T-helper 1 cell treated with Interleukin-12 subunit alpha and Interleukin-12 subunit beta and Interleukin-4 antibody, amounts not matched to agents 30 μg/mL and 1 μg/mL, for 36 hours (primary cell): ENCODE data around the gene CFAP20DC.
"Not testable (repeated sequence)": the region's sequence is repeated elsewhere in the genome, so short reads cannot be mapped to it uniquely, and the experiment has no call there.

ENCODE experiments used
- H3K27ac Mint-ChIP-seq: one replicate; pipeline ENCODE4 v1.8.0; 2021; ENCODE audit warnings: mild to moderate bottlenecking, mixed read lengths
- H3K27me3 Mint-ChIP-seq: one replicate; pipeline ENCODE4 v1.8.0; 2021; ENCODE audit warnings: low read depth, mixed read lengths
- H3K36me3 Mint-ChIP-seq: one replicate; pipeline ENCODE4 v1.8.0; 2021; ENCODE audit warnings: low read depth, mixed read lengths
- H3K4me1 Mint-ChIP-seq: one replicate; pipeline ENCODE4 v1.8.0; 2021; ENCODE audit warnings: low read depth, mixed read lengths
- H3K4me3 Mint-ChIP-seq: one replicate; pipeline ENCODE4 v1.8.0; 2021; ENCODE audit warnings: mild to moderate bottlenecking, moderate library complexity, mixed read lengths
- H3K9me3 Mint-ChIP-seq: one replicate; pipeline ENCODE4 v1.8.0; 2021; ENCODE audit warnings: mixed read lengths

Gene CFAP20DC

DNA sequence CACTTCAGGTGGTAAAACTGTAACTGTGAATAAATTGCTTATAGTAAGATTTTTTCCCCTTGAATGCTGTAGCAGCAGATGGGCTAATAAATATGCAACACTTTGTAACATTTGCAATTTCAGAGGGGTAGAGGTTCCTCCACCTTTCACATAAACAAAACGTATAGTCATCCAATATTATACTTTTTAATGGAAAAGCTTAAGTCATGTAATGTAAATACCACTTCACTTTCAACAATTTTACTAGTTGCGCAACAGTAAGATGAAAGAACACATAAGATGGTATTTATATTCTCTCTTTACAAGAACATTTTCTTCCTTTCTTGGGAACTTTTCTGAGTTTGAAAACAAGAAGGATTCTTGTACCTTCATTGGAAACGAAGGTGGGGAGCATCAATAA, 326.7 kb downstream of the CFAP20DC start:
- H3K27me3 Mint-ChIP-seq = no peaks in the 10 kb centered on the region
- no peak overlapping the region for H3K27ac Mint-ChIP-seq
- H3K9me3 Mint-ChIP-seq = no peaks in the 10 kb centered on the region
- H3K4me1 Mint-ChIP-seq = no peaks in the 10 kb centered on the region
- no peaks in the 10 kb centered on the region for H3K36me3 Mint-ChIP-seq
- no peak overlapping the region for H3K4me3 Mint-ChIP-seq

DNA sequence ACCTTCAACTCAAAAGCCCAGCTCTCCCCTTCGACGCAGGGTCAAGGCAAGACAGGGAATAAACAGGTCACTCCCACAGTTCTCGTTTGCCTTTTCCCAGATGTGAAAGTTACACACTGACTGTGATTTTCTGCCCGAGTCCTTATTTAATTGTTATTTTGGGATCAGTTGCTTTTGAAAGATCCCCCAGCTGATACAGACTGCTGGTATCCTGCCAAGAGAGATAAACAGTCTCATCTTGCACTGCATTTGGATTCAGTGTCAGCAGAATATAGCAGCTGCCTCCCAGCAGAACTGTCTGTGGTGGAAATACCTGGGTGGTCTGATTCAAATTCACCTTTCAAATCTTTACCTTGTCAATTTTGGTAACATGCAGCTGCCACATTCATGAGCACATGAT, 327.3 kb downstream of the CFAP20DC start:
- Mint-ChIP-seq H3K27ac (no peak overlapping the region), H3K27me3 (no peaks in the 10 kb centered on the region), H3K9me3 (no peaks in the 10 kb centered on the region), H3K4me3 (no peak overlapping the region), H3K36me3 (no peaks in the 10 kb centered on the region), H3K4me1 (no peaks in the 10 kb centered on the region)

DNA sequence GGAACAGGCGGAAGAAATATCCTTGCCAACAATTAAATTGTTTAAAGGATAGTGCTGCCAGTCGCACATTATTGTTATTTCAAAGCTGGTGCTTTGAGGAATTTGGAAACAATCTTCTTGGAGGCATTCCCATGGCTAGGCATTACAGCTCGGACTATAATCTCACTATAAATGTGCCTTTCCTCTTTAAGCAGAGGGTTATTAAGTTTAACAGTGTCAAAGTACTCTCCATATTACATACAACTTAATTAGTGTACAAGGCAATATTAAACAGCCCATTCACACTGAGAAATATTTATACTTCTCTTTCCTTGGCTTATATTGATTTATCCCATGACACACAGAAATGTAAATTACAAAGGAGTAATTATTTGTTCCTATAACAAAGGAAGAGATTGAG, 329.3 kb downstream of the CFAP20DC start:
- Mint-ChIP-seq H3K27ac (no peak overlapping the region), H3K36me3 (no peaks in the 10 kb centered on the region), H3K4me3 (no peak overlapping the region), H3K4me1 (no peaks in the 10 kb centered on the region), H3K27me3 (no peaks in the 10 kb centered on the region), H3K9me3 (no peaks in the 10 kb centered on the region)

DNA sequence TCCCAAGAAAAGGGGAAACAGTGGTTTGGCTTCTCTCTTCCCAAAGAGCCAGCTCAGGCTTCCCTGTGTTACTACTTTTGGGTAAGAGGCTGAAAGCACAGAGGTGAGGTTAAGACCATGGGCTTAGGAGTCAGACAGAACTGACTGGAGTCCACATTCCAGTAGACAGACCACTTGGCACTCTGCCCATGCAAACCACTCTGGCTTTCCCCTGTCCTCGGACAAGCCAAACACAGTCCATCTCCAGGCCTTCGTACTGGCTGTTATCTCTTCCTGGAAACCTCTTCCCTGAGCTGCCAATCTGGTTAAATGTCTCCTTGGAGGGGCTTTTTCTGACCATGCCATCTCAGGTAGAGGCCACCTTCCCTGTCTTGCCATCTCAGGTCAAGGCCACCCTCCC, 330.1 kb downstream of the CFAP20DC start:
- Mint-ChIP-seq H3K27ac (no peak overlapping the region), H3K4me1 (no peaks in the 10 kb centered on the region), H3K27me3 (no peaks in the 10 kb centered on the region), H3K36me3 (no peaks in the 10 kb centered on the region), H3K4me3 (no peak overlapping the region), H3K9me3 (no peaks in the 10 kb centered on the region)

DNA sequence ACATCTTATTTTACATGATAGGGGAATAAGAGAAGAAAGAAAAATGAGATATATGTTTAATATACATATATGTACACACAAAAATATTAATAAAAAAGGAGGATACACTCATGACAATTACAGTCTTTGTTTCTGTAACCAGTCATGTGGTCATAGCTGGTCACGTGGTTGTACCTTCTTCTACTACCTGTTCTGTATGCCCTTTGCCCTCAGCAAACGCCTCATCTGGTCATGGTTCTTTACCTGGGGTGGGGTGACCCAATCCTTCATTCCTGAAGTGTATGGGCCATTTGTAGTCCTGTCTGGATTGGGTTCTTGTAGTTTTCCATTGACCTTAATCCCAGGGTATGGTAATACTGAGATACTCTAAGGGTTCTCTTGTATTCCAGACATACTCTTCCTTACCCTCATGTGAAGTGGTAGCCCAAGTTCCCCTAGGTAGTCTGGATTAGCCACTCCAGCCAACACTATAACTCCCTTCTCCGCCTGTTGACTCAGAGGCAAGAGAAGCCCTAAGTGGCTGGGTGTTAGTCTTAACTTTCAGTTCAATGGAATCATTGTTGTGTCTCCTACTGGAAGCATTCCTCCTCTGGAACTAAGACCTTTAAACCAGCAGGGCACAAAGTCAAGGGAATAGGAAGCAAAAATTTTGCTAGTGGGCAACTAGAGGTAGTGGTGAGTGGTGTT, 336.0 kb downstream of the CFAP20DC start:
- Mint-ChIP-seq H3K9me3 (no peaks in the 10 kb centered on the region), H3K36me3 (no peaks in the 10 kb centered on the region), H3K27ac (no peak overlapping the region), H3K4me1 (no peaks in the 10 kb centered on the region), H3K4me3 (no peak overlapping the region), H3K27me3 (no peaks in the 10 kb centered on the region)

DNA sequence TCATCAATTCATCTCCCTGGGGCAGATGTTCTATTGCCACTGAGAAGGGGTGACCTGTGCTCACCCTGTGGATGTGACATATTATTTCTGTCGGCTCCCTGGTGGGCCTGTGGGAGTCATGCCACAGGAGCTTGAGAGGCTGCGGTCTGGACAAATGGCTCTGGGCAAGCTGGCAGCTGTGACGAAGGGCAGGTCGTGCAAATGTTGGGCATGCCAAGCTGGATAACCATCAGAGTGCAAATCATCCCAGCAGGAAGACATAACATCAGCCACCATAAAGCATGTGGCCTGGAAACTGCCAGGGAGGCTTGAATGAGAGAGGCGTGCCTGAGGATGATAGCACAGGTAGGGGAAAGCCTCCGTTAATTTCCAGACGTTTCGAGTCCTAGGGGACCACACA, 338.0 kb downstream of the CFAP20DC start:
- peaks cover 3% of the 10 kb centered on the region for H3K9me3 Mint-ChIP-seq
- no peaks in the 10 kb centered on the region for H3K36me3 Mint-ChIP-seq
- no peak overlapping the region for H3K27ac Mint-ChIP-seq
- no peaks in the 10 kb centered on the region for H3K27me3 Mint-ChIP-seq
- no peak overlapping the region for H3K4me3 Mint-ChIP-seq
- H3K4me1 Mint-ChIP-seq = no peaks in the 10 kb centered on the region

DNA sequence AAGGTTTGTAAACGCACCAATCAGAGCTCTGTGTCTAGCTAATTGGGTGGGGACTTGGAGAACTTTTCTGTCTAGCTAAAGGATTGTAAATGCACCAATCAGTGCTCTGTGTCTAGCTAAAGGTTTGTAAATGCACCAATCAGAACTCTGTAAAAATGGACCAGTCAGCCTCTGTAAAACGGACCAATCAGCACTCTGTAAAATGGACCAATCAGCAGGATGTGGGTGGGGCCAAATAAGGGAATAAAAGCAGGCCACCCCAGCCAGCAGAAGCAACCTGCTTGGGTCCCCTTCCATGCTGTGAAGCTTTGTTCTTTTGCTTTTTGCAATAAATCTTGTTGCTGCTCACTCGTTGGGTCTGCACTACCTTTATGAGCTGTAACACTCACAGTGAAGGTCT, 340.8 kb downstream of the CFAP20DC start:
- H3K36me3 Mint-ChIP-seq, H3K4me1 Mint-ChIP-seq, H3K9me3 Mint-ChIP-seq, H3K4me3 Mint-ChIP-seq, H3K27me3 Mint-ChIP-seq, H3K27ac Mint-ChIP-seq: not testable (repeated sequence)

DNA sequence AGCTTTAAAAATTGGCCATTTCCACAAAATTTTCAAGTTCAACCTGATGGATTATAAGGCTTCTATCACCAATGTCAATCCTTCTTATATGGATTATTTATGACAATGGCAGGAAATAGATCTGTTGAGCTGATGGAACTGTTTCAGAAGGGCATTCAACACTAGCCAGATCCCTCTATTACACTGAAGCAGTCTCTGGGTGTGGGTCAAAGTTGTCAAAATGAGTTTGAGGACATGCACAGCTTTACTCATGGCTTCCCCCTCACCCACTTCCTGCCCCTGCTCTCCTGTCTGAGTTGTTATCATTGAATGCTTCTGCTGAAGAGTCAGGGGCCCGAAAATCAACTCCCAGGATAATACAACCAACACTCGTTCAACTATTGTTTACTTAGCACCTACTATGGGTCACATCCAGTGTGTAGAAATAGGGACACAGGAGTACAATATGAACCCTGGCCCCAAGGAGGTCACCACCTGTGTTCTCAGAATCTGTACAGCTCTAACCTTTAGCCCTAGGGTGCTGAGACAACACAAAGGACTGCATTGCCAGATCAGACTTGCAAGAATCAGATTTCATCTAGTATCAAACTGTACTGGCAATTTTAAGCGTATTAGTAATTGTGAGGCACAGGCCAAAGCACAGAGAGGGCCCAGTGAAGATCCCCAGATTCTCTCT, 341.6 kb downstream of the CFAP20DC start:
- H3K4me3 Mint-ChIP-seq = no peak overlapping the region
- H3K36me3 Mint-ChIP-seq = no peaks in the 10 kb centered on the region
- peaks cover 3% of the 10 kb centered on the region for H3K9me3 Mint-ChIP-seq
- H3K27ac Mint-ChIP-seq = no peak overlapping the region
- no peaks in the 10 kb centered on the region for H3K27me3 Mint-ChIP-seq
- H3K4me1 Mint-ChIP-seq = no peaks in the 10 kb centered on the region

DNA sequence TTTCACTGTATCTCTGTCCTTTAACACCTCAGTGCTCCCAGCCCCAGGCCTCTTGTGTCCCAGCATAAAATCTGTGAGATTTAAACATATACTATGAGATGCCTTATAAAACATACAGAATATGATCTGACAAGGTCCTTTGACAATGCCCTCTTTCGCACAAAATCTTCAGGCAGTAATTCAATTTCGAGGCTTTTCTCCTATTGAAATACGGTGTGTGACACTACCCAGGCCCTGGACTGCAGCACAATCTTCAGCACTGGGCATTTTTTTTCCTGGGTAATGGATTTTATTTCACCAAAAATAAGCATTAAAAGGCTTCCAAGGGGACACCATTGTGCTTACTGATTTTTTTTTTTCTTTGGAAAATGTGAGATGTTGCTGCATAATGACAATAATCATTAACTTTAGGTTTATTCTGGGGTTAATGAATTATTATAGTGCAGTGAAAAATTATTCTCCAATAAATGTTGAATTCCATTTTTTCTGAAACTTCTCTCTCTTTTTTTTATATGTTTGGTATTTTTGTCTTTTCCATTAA, 342.4 kb downstream of the CFAP20DC start:
- H3K36me3 Mint-ChIP-seq = no peaks in the 10 kb centered on the region

DNA sequence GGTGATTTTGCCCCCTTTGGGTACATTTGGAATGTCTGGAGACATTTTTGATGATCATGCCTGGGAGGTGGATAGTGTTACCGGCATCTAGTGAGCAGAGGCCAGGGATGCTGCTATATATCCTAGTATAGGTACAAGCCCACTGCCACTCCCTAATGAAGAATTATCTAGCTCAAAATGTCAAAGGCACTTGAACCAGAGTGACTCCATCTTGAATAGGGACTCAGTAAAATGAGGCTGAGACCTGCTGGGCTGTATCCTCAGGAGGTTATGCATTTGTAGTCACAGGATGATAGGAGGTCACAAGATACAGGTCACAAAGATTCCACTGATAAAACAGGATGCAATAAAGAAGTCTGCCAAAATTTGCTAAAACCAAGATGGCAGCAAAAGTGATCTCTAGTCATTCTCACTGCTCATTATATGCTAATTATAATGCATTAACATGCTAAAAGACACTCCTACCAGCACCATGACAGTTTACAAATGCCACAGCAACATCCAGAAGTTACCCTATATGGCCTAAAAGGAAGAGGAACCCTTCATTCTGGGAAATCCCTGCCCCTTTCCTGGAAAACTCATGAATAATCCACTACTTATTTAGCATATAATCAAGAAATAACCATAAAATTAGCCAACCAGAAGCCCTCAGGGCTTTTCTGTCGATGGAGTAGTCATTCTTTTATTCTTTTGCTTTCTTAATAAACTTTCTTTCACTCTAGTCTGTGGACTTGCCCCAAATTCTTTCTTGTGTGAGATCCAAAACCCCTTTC, 343.2 kb downstream of the CFAP20DC start:
- peaks cover 3% of the 10 kb centered on the region for H3K9me3 Mint-ChIP-seq
- no peak overlapping the region for H3K4me3 Mint-ChIP-seq
- H3K27me3 Mint-ChIP-seq = no peaks in the 10 kb centered on the region
- H3K27ac Mint-ChIP-seq = no peak overlapping the region
- no peaks in the 10 kb centered on the region for H3K4me1 Mint-ChIP-seq
- H3K36me3 Mint-ChIP-seq = no peaks in the 10 kb centered on the region

More for the DNA sequence above, 342.4 kb downstream of the CFAP20DC start:
- Mint-ChIP-seq H3K4me3 (no peak overlapping the region), H3K27ac (no peak overlapping the region), H3K9me3 (peaks cover 3% of the 10 kb centered on the region), H3K4me1 (no peaks in the 10 kb centered on the region), H3K27me3 (no peaks in the 10 kb centered on the region)

DNA sequence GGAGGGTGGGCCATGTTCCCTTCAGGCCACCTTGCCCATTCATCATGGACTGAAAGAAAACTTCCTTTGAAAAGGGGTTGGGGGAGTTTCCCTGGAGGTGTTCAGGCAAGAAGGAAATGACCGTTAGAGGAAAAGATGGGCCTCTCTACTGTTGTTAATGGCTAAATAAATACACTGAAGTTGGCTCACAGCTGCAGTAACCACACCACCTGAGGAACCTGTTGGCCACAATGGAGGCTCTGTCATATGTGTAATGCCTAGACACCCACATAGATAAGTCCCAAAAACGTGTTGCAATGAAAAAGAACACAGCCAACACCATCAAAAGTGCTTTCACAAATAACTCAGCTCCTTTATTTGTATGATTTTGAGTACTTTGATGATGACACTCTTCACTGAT, 345.1 kb downstream of the CFAP20DC start:
- no peaks in the 10 kb centered on the region for H3K4me1 Mint-ChIP-seq
- no peaks in the 10 kb centered on the region for H3K36me3 Mint-ChIP-seq
- peaks cover 6% of the 10 kb centered on the region for H3K9me3 Mint-ChIP-seq
- no peak overlapping the region for H3K27ac Mint-ChIP-seq
- no peak overlapping the region for H3K4me3 Mint-ChIP-seq
- H3K27me3 Mint-ChIP-seq = no peaks in the 10 kb centered on the region

DNA sequence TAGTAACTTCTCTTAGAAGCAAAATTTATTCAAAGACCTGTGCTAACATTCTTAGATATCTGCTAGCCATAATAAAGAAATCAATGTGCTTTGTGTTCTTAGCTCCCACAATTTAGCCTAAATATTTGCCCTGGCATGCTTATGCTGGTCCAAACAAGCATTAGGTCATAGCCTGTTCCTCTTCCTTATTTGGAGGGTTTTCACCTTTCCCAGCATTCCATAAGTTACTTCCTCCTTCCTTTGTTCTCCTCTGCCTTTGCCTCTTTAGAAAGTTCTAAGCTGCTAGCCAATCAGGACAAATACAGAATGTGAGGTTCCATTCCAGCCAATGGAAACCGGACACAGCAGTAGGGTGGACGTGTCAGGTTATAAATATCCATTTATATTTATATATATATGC, 345.5 kb downstream of the CFAP20DC start:
- H3K36me3 Mint-ChIP-seq = not testable (repeated sequence)

DNA sequence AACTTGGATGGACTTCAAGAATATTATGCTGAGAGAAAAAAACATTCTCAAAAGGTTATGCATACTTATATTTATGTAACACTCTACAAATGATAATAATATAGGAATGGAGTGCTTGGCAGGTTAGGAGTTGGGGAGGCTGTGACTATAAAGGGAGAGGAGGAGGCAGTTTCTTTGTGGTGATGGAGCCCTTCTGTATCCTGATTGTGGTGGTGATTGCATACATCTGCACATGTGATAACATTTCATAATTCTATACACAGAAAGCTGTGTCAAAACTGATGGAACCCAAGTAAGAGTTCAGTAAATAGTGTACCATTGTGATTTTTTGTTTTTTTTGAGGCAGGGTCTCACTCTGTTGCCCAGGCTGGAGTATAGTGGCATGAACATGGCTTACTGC, 351.6 kb downstream of the CFAP20DC start:
- no peaks in the 10 kb centered on the region for H3K36me3 Mint-ChIP-seq
- peaks cover 5% of the 10 kb centered on the region for H3K27me3 Mint-ChIP-seq
- no peak overlapping the region for H3K4me3 Mint-ChIP-seq
- H3K27ac Mint-ChIP-seq = no peak overlapping the region
- H3K4me1 Mint-ChIP-seq = peaks cover 25% of the 10 kb centered on the region
- H3K9me3 Mint-ChIP-seq = peaks cover 15% of the 10 kb centered on the region

More for the DNA sequence above, 345.5 kb downstream of the CFAP20DC start:
- H3K9me3 Mint-ChIP-seq, H3K4me1 Mint-ChIP-seq, H3K27me3 Mint-ChIP-seq, H3K27ac Mint-ChIP-seq, H3K4me3 Mint-ChIP-seq: not testable (repeated sequence)

DNA sequence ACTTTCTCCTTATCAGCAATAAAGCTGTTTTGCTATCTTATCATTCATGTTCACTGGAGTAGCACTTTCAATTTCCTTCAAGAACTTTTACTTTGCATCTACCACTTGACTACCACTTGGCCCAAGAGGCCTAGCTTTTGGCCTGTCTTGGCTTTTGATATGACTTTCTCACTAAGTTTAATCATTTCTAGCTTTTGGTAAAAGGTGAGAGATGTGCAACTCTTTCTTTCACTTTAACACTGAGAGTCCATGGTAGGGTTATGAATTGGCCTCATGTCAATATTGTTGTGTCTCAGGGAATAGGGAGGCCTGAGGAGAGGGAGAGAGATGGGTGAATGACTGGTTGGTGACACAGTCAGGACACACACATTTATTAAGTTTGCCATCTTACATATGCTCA, 352.3 kb downstream of the CFAP20DC start:
- Mint-ChIP-seq H3K4me1 (peaks cover 25% of the 10 kb centered on the region), H3K27ac (no peak overlapping the region), H3K36me3 (no peaks in the 10 kb centered on the region), H3K9me3 (peaks cover 17% of the 10 kb centered on the region), H3K27me3 (peaks cover 5% of the 10 kb centered on the region), H3K4me3 (no peak overlapping the region)

DNA sequence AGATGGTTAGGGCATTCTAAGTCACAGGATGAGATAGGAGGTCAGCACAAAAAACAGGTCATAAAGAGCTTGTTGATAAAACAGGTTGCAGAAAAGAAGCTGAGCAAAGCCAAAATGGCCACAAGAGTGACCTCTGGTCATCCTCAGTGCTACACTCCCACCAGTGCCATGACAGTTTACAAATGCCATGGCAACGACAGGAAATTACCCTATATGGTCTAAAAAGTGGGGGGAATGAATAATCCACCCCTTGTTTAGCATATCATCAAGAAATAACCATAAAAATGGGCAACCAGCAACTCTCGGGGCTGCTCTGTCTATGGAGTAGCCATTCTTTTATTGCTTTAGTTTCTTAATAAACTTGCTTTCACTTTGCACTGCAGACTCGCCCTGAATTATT, 353.0 kb downstream of the CFAP20DC start:
- peaks cover 21% of the 10 kb centered on the region for H3K9me3 Mint-ChIP-seq
- H3K27me3 Mint-ChIP-seq, H3K36me3 Mint-ChIP-seq, H3K27ac Mint-ChIP-seq, H3K4me3 Mint-ChIP-seq: not testable (repeated sequence)
- peaks cover 25% of the 10 kb centered on the region for H3K4me1 Mint-ChIP-seq
